GM21786 (cell line): ENCODE results near the gene SPIB.
A peak's percentile ranks its signal among the peaks of the same experiment; 100 is the strongest.
"Not testable (repeated sequence)": the region's sequence is repeated elsewhere in the genome, so short reads cannot be mapped to it uniquely, and the experiment has no call there.

ENCODE experiments used
- ATAC-seq: cut with Tn5 transposase; IDR thresholded peaks from one replicate; pipeline ENCODE4 v1.9.1; 2021; ENCODE audit not compliant: unreplicated experiment

The SPIB gene

GRCh38 chr19:50390952-50391351 is 27.8 kb upstream of the SPIB start:
- not testable (repeated sequence) for ATAC-seq

GRCh38 chr19:50392759-50393158 is 26.0 kb upstream of the SPIB start:
- ATAC-seq = no peak

GRCh38 chr19:50393589-50393988 is 25.1 kb upstream of the SPIB start:
- ATAC-seq = no peak

- ATAC-seq = no peak
Measured at GRCh38 chr19:50394017-50394416, 24.7 kb upstream of the SPIB start.

GRCh38 chr19:50398675-50399367 is 19.9 kb upstream of the SPIB start:
- ATAC-seq = no peak

GRCh38 chr19:50399368-50399745 is 19.4 kb upstream of the SPIB start:
- ATAC-seq = no peak

GRCh38 chr19:50401605-50402450 is 16.9 kb upstream of the SPIB start:
- no peak for ATAC-seq

- ATAC-seq = no peak
Measured at GRCh38 chr19:50402544-50403301, 16.0 kb upstream of the SPIB start.

- ATAC-seq = no peak
Measured at GRCh38 chr19:50406156-50406820, 12.4 kb upstream of the SPIB start.

GRCh38 chr19:50406829-50407228 is 11.9 kb upstream of the SPIB start:
- ATAC-seq = no peak

- ATAC-seq = no peak
Measured at GRCh38 chr19:50409347-50409746, 9.4 kb upstream of the SPIB start.

GRCh38 chr19:50410109-50410508 is 8.6 kb upstream of the SPIB start:
- ATAC-seq = no peak

- ATAC-seq = no peak
Measured at GRCh38 chr19:50412419-50412818, 6.3 kb upstream of the SPIB start.

GRCh38 chr19:50413096-50413495 is 5.6 kb upstream of the SPIB start:
- no peak for ATAC-seq

GRCh38 chr19:50413531-50413930 is 5.2 kb upstream of the SPIB start:
- no peak for ATAC-seq

GRCh38 chr19:50414864-50415660 is 3.7 kb upstream of the SPIB start:
- ATAC-seq = peak; percentile 19

- ATAC-seq = peak; percentile 35
Measured at GRCh38 chr19:50415661-50416033, 3.1 kb upstream of the SPIB start.

- no peak for ATAC-seq
Measured at GRCh38 chr19:50416034-50416977, 2.4 kb upstream of the SPIB start.
